Activated naive CD4-positive, alpha-beta T cell treated with anti-CD3 and anti-CD28 coated beads for 36 hours (primary cell): ENCODE results near the gene SPAG8. TPM values are rescaled to one million over a fixed set of nuclear protein-coding genes. Genes with fewer than 3 reads are reported as not detected.

ENCODE experiments used
- CTCF ChIA-PET: fragments of 350-600 bp; sonication (Branson Sonifier 250); formaldehyde crosslinking; loops from one replicate; lab custom pipeline; 2021; ENCODE audit warnings: antibody characterized with exemption; lab: Charles Lee
- DNase-seq: peaks from one replicate; pipeline ENCODE4 v3.0.0-alpha.2; 2020
- H3K27ac Mint-ChIP-seq: one replicate; pipeline ENCODE4 v1.8.0; 2021; ENCODE audit warnings: mild to moderate bottlenecking, mixed read lengths
- H3K27me3 Mint-ChIP-seq: one replicate; pipeline ENCODE4 v1.8.0; 2021; ENCODE audit warnings: low read depth, mixed read lengths
- H3K36me3 Mint-ChIP-seq: one replicate; pipeline ENCODE4 v1.8.0; 2021; ENCODE audit warnings: low read depth, mixed read lengths
- H3K4me1 Mint-ChIP-seq: one replicate; pipeline ENCODE4 v1.8.0; 2021; ENCODE audit warnings: low read depth, mixed read lengths
- H3K4me3 Mint-ChIP-seq: one replicate; pipeline ENCODE4 v1.8.0; 2021; ENCODE audit warnings: mild to moderate bottlenecking, moderate library complexity, mixed read lengths
- H3K9me3 Mint-ChIP-seq: one replicate; pipeline ENCODE4 v1.8.0; 2021; ENCODE audit warnings: mixed read lengths
- intact Hi-C: fragments of 100-400 bp; cut with micrococcal nuclease; formaldehyde crosslinking; loops from one replicate; pipeline ENCODE4 v1.15.1; 2023
- total RNA-seq, 2 experiments: library from RNA; stranded (reverse); gene quantifications; one replicate each; pipeline ENCODE4 v1.2.3, GENCODE V29; 2021

The SPAG8 gene
- total RNA-seq, 2 experiments from 2014 or later, result 0.95 to 1.1 TPM

DNA sequence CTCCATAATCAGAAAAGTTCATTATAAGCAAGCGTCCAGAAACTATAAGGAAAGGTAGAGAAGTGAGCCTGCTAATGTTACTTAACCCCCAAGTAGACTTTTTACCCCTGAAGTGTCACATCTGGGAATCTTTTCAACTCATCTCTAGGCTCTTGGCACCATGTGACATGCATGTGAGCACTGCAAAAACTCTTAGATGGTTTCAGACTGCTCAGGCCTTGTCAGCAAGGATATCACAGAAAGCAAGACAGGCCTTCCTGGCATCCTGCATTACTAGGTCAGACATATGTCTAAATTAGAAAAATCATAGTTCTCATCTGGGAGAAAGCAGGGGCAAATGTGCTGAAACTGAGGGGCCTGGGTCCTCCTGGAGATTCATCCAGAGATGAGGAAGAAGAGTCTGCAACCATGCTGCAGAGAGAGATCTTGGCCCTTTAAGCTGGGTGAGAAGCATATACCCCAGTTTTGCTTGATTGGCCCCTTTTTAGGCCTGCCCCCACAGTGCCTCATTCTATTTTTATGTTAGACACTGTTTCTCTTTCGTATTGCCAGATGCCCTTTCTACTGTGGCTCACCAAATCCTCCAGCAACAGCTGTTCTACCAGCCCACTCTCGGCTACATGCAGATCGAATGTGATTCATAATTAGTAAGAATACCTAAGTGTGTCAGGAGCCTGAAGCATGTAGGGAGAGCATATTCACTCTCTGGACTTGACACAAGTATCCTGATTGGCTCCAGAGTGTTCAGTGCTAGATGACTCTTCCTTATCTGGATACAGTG lies 35.9 kb upstream of the SPAG8 start:
- Mint-ChIP-seq H3K9me3 (no peaks in the 10 kb centered on the region), H3K4me1 (peaks cover 28% of the 10 kb centered on the region), H3K27ac (peak overlapping the region; percentile 18), H3K27me3 (no peaks in the 10 kb centered on the region), H3K36me3 (no peaks in the 10 kb centered on the region), H3K4me3 (no peak overlapping the region)
- CTCF ChIA-PET, result interaction anchor here (0.7 to 3.1 kb wide), 4 partner anchors 8 to 1358 kb away, joined by 3 to 11 read pairs (median 4); no protein-coding TSS in a partner anchor
- intact Hi-C loops, result no loop called here
- peak; percentile 36 for DNase-seq

DNA sequence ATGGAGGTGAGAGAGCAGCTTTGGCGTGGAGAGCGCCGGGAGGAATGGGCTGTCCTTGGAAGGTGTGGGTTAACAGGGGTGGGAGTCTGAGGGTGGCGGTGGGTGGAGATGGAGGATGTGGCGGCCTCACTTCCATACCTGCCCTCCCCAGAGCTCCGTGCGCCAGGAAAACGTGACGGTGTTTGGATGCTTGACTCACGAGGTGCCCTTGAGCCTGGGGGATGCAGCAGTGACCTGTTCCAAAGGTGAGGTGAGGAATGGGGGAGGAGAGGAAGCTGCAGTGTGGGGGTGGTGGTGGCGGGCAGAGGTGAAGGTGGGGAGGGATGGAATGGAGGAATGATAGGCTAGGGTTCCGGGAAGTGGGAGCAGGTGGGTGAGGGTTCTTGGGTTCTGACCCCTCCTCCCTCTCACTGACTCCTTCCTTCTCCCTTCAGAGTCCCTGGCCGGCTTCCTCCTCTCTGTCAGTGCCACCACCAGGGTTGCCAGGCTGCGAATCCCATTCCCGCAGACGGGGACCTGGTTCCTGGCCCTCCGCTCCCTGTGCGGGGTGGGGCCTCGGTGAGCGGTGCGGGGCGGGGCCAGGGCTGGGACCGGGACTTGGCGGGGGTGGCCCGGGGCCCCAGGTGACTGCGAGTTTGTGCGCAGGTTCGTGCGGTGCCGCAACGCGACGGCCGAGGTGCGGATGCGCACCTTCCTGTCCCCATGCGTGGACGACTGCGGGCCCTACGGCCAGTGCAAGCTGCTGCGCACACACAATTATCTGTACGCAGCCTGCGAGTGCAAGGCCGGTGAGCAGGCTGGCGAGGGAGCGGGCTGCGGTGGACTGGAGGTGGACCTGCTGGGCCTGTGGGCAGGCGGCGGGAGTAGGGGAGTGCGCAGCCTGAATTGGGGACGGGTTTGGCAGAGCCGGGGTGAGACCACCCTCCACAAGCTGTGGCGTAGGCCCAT lies 34.0 kb upstream of the SPAG8 start:
- H3K27me3 Mint-ChIP-seq, result no peaks in the 10 kb centered on the region
- H3K9me3 Mint-ChIP-seq, result no peaks in the 10 kb centered on the region
- CTCF ChIA-PET, result interaction anchor here (1.0 to 3.1 kb wide), 5 partner anchors 15 to 150 kb away, joined by 3 to 11 read pairs (median 4); no protein-coding TSS in a partner anchor
- no peaks in the 10 kb centered on the region for H3K36me3 Mint-ChIP-seq
- H3K4me1 Mint-ChIP-seq, result peaks cover 28% of the 10 kb centered on the region
- intact Hi-C loops, result no loop called here
- DNase-seq, result no peak
- H3K27ac Mint-ChIP-seq, result no peak overlapping the region
- no peak overlapping the region for H3K4me3 Mint-ChIP-seq

DNA sequence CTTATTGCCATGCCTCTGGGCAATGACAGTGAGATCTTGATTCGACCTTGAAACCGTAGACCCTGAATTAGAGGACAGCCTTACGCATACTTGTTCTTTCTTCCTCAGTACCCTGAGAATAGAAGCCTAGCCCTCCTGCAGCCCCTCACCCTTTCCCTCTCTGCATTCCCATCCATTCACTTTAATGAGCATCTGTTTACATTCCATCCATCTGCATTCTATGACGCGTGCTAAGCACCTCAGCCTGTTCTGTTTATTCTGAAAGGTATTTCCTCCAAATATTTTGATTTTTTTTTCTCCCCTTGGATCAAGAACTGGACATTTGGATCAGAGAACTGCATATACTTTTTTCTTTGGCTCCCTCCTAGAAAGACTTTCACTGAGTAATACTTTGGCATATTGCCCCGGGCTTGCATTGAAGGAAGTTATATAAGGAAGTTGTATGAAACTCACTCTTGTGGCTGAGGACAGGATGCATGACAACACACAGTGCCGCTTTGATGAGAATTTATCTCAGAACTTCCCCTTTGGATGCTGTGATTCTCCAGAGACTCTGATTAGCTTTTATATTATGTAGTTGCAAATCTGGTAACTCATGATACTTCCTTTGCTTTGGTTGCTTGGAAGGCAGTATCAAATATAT lies 32.7 kb upstream of the SPAG8 start:
- Mint-ChIP-seq H3K27ac (no peak overlapping the region), H3K4me1 (peaks cover 28% of the 10 kb centered on the region), H3K4me3 (no peak overlapping the region), H3K9me3 (no peaks in the 10 kb centered on the region), H3K36me3 (no peaks in the 10 kb centered on the region), H3K27me3 (no peaks in the 10 kb centered on the region)
- CTCF ChIA-PET, result interaction anchor here (1.0 to 3.1 kb wide), 3 partner anchors 13 to 54 kb away, joined by 3 to 11 read pairs (median 4); no protein-coding TSS in a partner anchor
- peak; percentile 40 for DNase-seq
- intact Hi-C loops, result no loop called here

DNA sequence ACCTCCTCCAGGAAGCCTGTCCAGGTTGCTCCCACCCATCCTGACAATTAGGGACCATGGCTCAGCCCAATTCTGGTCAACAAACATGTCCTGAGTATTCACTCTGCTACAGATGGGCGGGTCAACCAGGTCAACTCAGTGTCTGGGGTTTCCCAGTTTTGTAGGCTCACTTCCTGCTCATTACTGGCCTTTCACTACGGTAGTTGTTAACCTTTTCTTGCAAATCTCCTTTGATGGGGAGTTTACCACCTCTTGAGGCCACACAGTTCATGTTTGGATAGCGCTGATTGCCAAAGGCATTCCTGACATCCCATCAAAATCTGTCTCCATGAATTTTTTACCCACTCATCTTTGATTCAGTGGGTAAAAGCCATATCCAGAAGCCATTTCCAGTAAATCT lies 30.7 kb upstream of the SPAG8 start:
- Mint-ChIP-seq H3K4me1 (peaks cover 23% of the 10 kb centered on the region), H3K4me3 (no peak overlapping the region), H3K27ac (no peak overlapping the region), H3K9me3 (no peaks in the 10 kb centered on the region), H3K36me3 (no peaks in the 10 kb centered on the region), H3K27me3 (no peaks in the 10 kb centered on the region)
- DNase-seq, result no peak
- intact Hi-C loops, result no loop called here
- CTCF ChIA-PET, result interaction anchor here (0.8 kb wide), 1 partner anchor 8 kb away, joined by 3 read pairs; no protein-coding TSS in a partner anchor

DNA sequence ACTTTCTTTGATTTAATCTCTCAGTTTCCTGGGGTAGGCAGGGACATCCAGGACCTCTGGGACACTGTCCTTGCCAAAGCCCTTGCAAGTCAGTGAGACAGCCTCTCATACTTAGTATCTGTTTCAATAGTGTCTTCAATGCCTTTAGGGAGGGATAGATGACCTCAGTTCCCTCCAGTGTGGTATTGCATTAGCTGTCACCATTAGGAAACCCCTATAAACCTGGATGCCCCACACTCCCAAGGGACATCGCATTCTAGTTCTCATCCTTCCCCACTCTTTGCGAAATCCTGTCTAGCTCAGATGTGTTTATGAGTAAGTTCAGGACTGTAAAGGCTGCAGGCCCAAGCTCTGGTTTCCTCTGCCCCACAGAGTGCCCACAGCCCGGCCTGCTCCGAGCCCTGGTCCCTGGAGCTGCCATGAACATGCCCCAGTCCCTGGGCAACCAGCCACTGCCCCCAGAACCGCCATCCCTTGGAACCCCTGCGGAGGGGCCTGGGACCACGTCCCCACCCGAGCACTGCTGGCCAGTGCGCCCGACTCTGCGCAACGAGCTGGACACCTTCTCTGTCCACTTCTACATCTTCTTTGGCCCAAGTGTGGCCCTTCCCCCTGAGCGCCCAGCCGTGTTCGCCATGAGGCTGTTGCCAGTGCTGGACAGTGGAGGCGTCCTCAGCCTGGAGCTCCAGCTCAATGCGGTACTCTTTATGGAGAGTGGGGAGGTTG lies 30.1 kb upstream of the SPAG8 start:
- DNase-seq, result no peak
- Mint-ChIP-seq H3K9me3 (no peaks in the 10 kb centered on the region), H3K4me1 (peaks cover 23% of the 10 kb centered on the region), H3K36me3 (no peaks in the 10 kb centered on the region), H3K27me3 (no peaks in the 10 kb centered on the region), H3K4me3 (no peak overlapping the region), H3K27ac (no peak overlapping the region)
- intact Hi-C loops, result no loop called here
- CTCF ChIA-PET, result interaction anchor here (0.8 to 1.0 kb wide), 2 partner anchors 8 to 16 kb away, joined by 3 to 5 read pairs; no protein-coding TSS in a partner anchor

DNA sequence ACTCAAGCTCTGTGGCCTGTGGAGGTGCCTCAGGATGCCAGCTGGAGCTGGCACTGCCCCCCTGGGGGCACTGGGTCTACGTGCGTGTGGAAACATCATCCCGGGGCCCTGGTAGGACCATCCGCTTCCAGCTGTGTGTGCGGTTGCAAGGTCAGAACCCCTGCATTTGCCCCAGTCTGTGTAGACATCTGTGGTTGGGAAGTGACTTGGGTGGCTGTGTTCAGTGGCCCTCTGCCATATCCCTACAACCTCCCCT lies 29.5 kb upstream of the SPAG8 start:
- CTCF ChIA-PET, result interaction anchor here (1.0 kb wide), 1 partner anchor 15 kb away, joined by 5 read pairs; no protein-coding TSS in a partner anchor
- H3K4me1 Mint-ChIP-seq, result peaks cover 19% of the 10 kb centered on the region
- H3K36me3 Mint-ChIP-seq, result no peaks in the 10 kb centered on the region
- intact Hi-C loops, result no loop called here
- no peak for DNase-seq
- H3K27me3 Mint-ChIP-seq, result no peaks in the 10 kb centered on the region
- H3K9me3 Mint-ChIP-seq, result no peaks in the 10 kb centered on the region
- no peak overlapping the region for H3K27ac Mint-ChIP-seq
- H3K4me3 Mint-ChIP-seq, result no peak overlapping the region

DNA sequence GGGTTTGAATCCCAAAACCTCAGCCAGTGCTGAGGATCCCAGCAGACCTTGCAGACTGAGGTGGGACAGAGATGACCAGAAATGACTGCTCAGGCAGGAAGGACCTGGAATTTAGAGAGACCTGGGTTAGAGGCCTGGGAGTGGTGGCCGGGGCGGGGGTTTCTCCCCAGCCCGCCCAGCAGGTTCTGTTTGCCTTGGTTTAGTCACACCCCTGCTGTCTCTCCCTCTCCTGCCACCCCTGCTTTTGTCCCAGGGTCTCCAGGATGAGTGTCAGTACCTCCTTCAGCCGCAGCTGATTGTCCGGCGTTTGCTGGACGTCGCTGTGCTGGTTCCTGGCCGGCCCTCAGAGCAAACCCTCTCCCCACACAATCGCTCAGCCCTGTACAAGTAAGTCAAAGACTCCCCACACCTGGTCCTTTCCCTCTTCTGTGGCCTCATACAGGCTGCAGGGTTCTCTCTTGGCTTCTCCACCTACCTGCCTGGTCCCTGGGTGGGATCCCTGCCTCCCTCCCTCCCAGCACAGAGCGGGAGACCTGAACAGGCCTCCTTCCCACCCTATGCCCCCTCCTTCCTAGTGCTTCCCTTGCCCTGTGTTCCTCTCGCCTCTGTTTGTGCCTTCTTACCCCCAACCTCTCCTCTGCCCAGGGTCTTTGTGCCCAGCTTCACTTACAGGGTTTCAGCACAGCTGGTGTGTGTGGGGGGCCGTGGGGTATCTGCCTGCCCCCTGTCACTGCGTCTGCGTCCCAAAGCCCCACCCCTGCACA lies 29.0 kb upstream of the SPAG8 start:
- Mint-ChIP-seq H3K27me3 (no peaks in the 10 kb centered on the region), H3K4me3 (no peak overlapping the region), H3K4me1 (peaks cover 18% of the 10 kb centered on the region), H3K27ac (no peak overlapping the region), H3K36me3 (no peaks in the 10 kb centered on the region), H3K9me3 (no peaks in the 10 kb centered on the region)
- intact Hi-C loops, result no loop called here
- CTCF ChIA-PET, result interaction anchor here (0.6 to 1.5 kb wide), 3 partner anchors 15 to 724 kb away, joined by 3 to 5 read pairs (median 5); no protein-coding TSS in a partner anchor
- no peak for DNase-seq

DNA sequence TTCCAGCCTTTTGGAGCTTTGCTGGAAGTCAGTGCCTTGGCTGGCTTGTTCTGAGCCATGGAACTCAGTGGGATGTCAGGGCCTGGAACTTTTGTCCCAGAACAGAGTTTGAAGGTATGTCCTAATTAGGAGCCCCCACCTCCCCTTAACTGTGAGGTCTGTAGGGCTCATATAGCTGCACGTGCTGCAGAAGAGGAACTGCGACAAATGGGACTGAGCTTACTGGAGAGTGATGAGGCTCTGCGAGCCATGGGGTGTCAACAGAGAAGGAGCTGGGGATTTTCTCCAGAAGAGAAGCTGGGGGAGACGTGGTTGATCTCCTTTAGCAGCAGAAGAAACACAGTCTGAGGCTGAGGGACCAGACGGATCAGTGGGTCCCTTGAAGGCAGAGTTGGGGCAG lies 27.9 kb upstream of the SPAG8 start:
- intact Hi-C loops, result no loop called here
- CTCF ChIA-PET, result interaction anchor here (0.6 to 1.5 kb wide), 3 partner anchors 14 to 291 kb away, joined by 3 to 5 read pairs (median 3); no protein-coding TSS in a partner anchor
- no peaks in the 10 kb centered on the region for H3K27me3 Mint-ChIP-seq
- H3K36me3 Mint-ChIP-seq, result no peaks in the 10 kb centered on the region
- H3K4me1 Mint-ChIP-seq, result peaks cover 7% of the 10 kb centered on the region
- no peak for DNase-seq
- no peak overlapping the region for H3K4me3 Mint-ChIP-seq
- H3K27ac Mint-ChIP-seq, result no peak overlapping the region
- H3K9me3 Mint-ChIP-seq, result no peaks in the 10 kb centered on the region

DNA sequence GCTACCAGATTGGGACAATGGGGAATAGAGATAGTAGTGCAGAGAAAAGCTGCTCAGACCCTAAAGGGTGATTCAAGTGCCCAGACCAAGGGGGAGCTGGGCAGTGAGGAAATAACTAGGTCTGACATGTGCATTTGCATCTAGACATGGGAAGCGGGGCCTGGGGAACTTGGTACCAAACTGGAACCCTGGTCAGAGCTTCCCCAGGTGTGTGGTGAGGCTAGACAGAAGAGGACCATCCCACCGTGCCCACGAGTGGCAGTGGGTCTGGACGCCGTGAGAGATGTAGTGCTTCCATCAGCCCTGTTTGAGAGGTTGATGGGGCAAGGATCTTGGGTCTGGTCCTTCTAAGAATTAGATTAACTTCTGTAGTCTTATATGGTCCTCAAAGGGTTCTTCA lies 24.5 kb upstream of the SPAG8 start:
- no peaks in the 10 kb centered on the region for H3K36me3 Mint-ChIP-seq

DNA sequence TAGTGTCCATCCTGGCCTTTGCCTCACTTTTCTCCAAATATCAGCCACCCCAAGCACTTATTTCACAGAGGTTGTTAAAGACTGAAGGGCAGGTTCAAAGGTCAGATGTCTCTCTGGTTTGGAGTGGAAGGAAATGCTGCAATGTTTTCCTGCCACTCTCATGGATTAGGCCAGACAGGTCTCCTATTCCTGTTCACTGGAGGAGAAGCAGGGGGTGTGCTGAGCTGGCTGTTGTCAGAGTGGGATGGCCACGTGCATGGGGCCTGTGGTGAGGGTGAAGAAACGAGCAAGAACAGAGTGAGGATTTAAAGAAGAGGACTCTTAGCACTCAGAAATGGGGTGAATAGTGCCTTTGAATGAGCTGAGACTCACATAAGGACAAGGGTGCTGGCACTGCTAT lies 23.7 kb upstream of the SPAG8 start:
- CTCF ChIA-PET, result interaction anchor here (0.7 to 3.1 kb wide), 6 partner anchors 10 to 79 kb away, joined by 3 to 11 read pairs (median 4); no protein-coding TSS in a partner anchor
- Mint-ChIP-seq H3K27ac (no peak overlapping the region), H3K27me3 (no peaks in the 10 kb centered on the region), H3K9me3 (no peaks in the 10 kb centered on the region), H3K4me1 (peaks cover 3% of the 10 kb centered on the region), H3K36me3 (no peaks in the 10 kb centered on the region), H3K4me3 (no peak overlapping the region)
- intact Hi-C loops, result no loop called here
- DNase-seq, result no peak

More for the DNA sequence above, 24.5 kb upstream of the SPAG8 start:
- intact Hi-C loops, result no loop called here
- Mint-ChIP-seq H3K4me3 (no peak overlapping the region), H3K27me3 (no peaks in the 10 kb centered on the region), H3K4me1 (no peaks in the 10 kb centered on the region), H3K9me3 (no peaks in the 10 kb centered on the region), H3K27ac (no peak overlapping the region)
- no peak for DNase-seq
- CTCF ChIA-PET, result interaction anchor here (1.0 to 3.1 kb wide), 5 partner anchors 11 to 102 kb away, joined by 3 to 11 read pairs (median 4); no protein-coding TSS in a partner anchor

DNA sequence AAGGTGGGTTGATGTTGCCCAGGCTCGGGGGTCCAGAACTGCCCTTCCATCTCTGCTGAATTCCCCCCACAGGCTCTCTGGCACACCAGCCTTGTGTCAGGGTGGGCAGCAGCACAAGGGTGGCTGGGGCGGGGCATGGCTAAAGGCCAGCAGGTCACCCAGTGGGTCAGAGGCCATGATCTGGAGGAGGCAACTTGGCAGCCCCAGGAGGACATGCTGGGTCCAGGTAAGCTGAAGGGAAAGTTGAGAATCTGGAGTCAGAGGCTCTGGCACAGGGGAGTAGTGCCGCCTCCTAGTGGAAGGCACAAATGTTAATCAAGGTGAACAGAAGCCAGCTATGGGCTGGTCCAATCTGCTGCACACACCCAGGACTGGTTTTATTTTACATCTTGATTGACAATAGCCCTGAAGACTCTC lies 23.2 kb upstream of the SPAG8 start:
- H3K4me1 Mint-ChIP-seq, result peaks cover 5% of the 10 kb centered on the region
- intact Hi-C loops, result no loop called here
- CTCF ChIA-PET, result interaction anchor here (0.7 to 3.1 kb wide), 5 partner anchors 9 to 78 kb away, joined by 3 to 11 read pairs (median 4); no protein-coding TSS in a partner anchor
- H3K9me3 Mint-ChIP-seq, result no peaks in the 10 kb centered on the region
- H3K27ac Mint-ChIP-seq, result no peak overlapping the region
- no peak overlapping the region for H3K4me3 Mint-ChIP-seq
- H3K36me3 Mint-ChIP-seq, result no peaks in the 10 kb centered on the region
- DNase-seq, result peak; percentile 41
- H3K27me3 Mint-ChIP-seq, result no peaks in the 10 kb centered on the region
